Osteoblast (primary cell): ENCODE results near the gene CCDC82. TPM values are rescaled to one million over a fixed set of nuclear protein-coding genes. Genes with fewer than 3 reads are reported as not detected.

Experiments used
- DNase-seq: peaks from one replicate; pipeline ENCODE4 v3.0.0; 2011; ENCODE audit warnings: low spot score, mixed read lengths; ENCODE audit not compliant: insufficient read length; ENCODE audit errors: missing footprints
- H2AFZ ChIP-seq: 2 replicates; pipeline ENCODE4 v1.6.0; 2011; ENCODE audit warnings: mild to moderate bottlenecking, low read length
- H3K27ac ChIP-seq: 2 replicates; pipeline ENCODE4 v1.5.1; 2011; ENCODE audit warnings: mild to moderate bottlenecking, low read depth, low read length, moderate library complexity
- H3K27me3 ChIP-seq: 2 replicates; pipeline ENCODE4 v1.6.0; 2012; ENCODE audit warnings: mild to moderate bottlenecking, control low read depth, inconsistent platforms, low read length, moderate library complexity; ENCODE audit not compliant: insufficient read depth
- H3K36me3 ChIP-seq: 2 replicates; pipeline ENCODE4 v1.5.1; 2011; ENCODE audit warnings: mild to moderate bottlenecking, low read length, control low read depth, moderate library complexity; ENCODE audit not compliant: insufficient read depth
- H3K4me1 ChIP-seq: 2 replicates; pipeline ENCODE4 v1.5.1; 2011; ENCODE audit warnings: mild to moderate bottlenecking, low read length, control low read depth, moderate library complexity; ENCODE audit not compliant: insufficient read depth
- H3K4me2 ChIP-seq: 2 replicates; pipeline ENCODE4 v1.6.0; 2011; ENCODE audit warnings: mild to moderate bottlenecking, low read length; ENCODE audit not compliant: insufficient read depth
- H3K4me3 ChIP-seq: fragments of 200-600 bp; sonication (generic); 3 replicates; pipeline ENCODE4 v1.5.1; 2012; ENCODE audit warnings: mild to moderate bottlenecking, low read length, inconsistent platforms; ENCODE audit not compliant: insufficient read depth
- H3K79me2 ChIP-seq: 2 replicates; pipeline ENCODE4 v1.6.0; 2012; ENCODE audit warnings: mild to moderate bottlenecking, low read length, control low read depth, inconsistent platforms; ENCODE audit not compliant: insufficient read depth
- H3K9me3 ChIP-seq: 2 replicates; pipeline ENCODE4 v1.5.1; 2011; ENCODE audit warnings: low read depth, low read length, control low read depth
- H4K20me1 ChIP-seq: 2 replicates; pipeline ENCODE4 v1.6.0; 2012; ENCODE audit warnings: mild to moderate bottlenecking, low read length, control low read depth; ENCODE audit not compliant: insufficient read depth
- CTCF ChIP-seq: IDR thresholded peaks from 2 replicates; pipeline ENCODE4 v1.5.1; 2011; ENCODE audit warnings: mild to moderate bottlenecking, low read depth, low read length, moderate library complexity; ENCODE audit errors: extremely low read depth
- small RNA-seq: library from RNA; depleted of rRNA; stranded (forward); fragments of <200 nt; gene quantifications from one replicate; pipeline ENCODE3, GENCODE V24; 2012
- total RNA-seq: library from RNA; depleted of rRNA; stranded (reverse); fragments of >200 nt; gene quantifications from 2 replicates; pipeline ENCODE4 v1.2.3, GENCODE V29; 2012

The CCDC82 gene
- total RNA-seq, 1 donor, result 19.5 TPM

GRCh38 chr11:96306071-96306470 is 83.6 kb downstream of the CCDC82 start:
- Histone ChIP-seq H2AFZ (no peak overlapping the region), H3K27ac (peak overlapping the region; percentile 100), H3K4me2 (peak overlapping the region; percentile 92), H4K20me1 (peaks cover 4% of the 10 kb centered on the region), H3K4me3 (peak overlapping the region; percentile 47), H3K79me2 (peaks cover 66% of the 10 kb centered on the region), H3K36me3 (no peaks in the 10 kb centered on the region), H3K9me3 (no peaks in the 10 kb centered on the region), H3K27me3 (no peaks in the 10 kb centered on the region), H3K4me1 (peaks cover 85% of the 10 kb centered on the region)
- DNase-seq, result peak; percentile 46
- no peak for TF ChIP-seq CTCF

- Histone ChIP-seq H3K4me2 (peak overlapping the region; percentile 40), H3K9me3 (no peaks in the 10 kb centered on the region), H4K20me1 (peaks cover 8% of the 10 kb centered on the region), H3K36me3 (peaks cover 5% of the 10 kb centered on the region), H3K4me3 (no peak overlapping the region), H2AFZ (no peak overlapping the region), H3K27me3 (no peaks in the 10 kb centered on the region), H3K4me1 (peaks cover 64% of the 10 kb centered on the region), H3K27ac (peak overlapping the region; percentile 100), H3K79me2 (peaks cover 70% of the 10 kb centered on the region)
- no peak for TF ChIP-seq CTCF
- no peak for DNase-seq
Observed at GRCh38 chr11:96303980-96304379, 85.7 kb downstream of the CCDC82 start.

GRCh38 chr11:96303064-96303463 is 86.6 kb downstream of the CCDC82 start:
- no peaks in the 10 kb centered on the region for H3K9me3 ChIP-seq
- H3K79me2 ChIP-seq, result peaks cover 72% of the 10 kb centered on the region
- peak overlapping the region; percentile 100 for H3K27ac ChIP-seq
- H3K4me3 ChIP-seq, result no peak overlapping the region
- H3K4me1 ChIP-seq, result peaks cover 55% of the 10 kb centered on the region
- H3K36me3 ChIP-seq, result peaks cover 5% of the 10 kb centered on the region
- peaks cover 8% of the 10 kb centered on the region for H4K20me1 ChIP-seq
- H3K27me3 ChIP-seq, result no peaks in the 10 kb centered on the region
- no peak for TF ChIP-seq CTCF
- no peak overlapping the region for H2AFZ ChIP-seq
- peak overlapping the region; percentile 40 for H3K4me2 ChIP-seq
- peak; percentile 68 for DNase-seq

Small RNA genes within 50 kb of the gene (small RNA-seq; reads per million reads assigned to genes)
- gene MIR1260B, result not detected

Other genes with a start within 250 kb of the CCDC82 start
- 17.4 and 19.2 TPM in 2 replicates for gene MAML2, start 46.7 kb downstream of the CCDC82 start, total RNA-seq
- 8.5 and 9.8 TPM in 2 replicates for gene JRKL, start 101 bp upstream of the CCDC82 start, total RNA-seq